WTC11 (cell line): Measurements from ENCODE around the gene WBP2. TPM values are rescaled to one million over a fixed set of nuclear protein-coding genes. Genes with fewer than 3 reads are reported as not detected.
A peak's percentile ranks its signal among the peaks of the same experiment; 100 is the strongest.

Experiments
- ATAC-seq: fragments of 200-7000 bp; cut with Tn5 transposase; 2 replicates; pipeline ENCODE4 v1.10.0; 2021; ENCODE audit warnings: mild to moderate bottlenecking, moderate library complexity
- CTCF ChIA-PET: fragments of 300-600 bp; sonication (Branson Sonifier 250); formaldehyde crosslinking; loops from one replicate; lab custom pipeline; 2021; ENCODE audit warnings: antibody characterized with exemption; lab: Charles Lee
- POLR2A ChIA-PET: fragments of 350-600 bp; sonication (Branson Sonifier 250); formaldehyde crosslinking; loops from one replicate; lab custom pipeline; 2021; ENCODE audit warnings: antibody characterized with exemption; lab: Charles Lee
- DNase-seq: peaks from one replicate; pipeline ENCODE4 v3.0.0; 2021; ENCODE audit warnings: low spot score
- H3K27ac Mint-ChIP-seq: 2 replicates; pipeline ENCODE4 v1.8.0; 2021; ENCODE audit warnings: mixed read lengths
- H3K27me3 Mint-ChIP-seq: 2 replicates; pipeline ENCODE4 v1.8.0; 2021; ENCODE audit warnings: low read depth, mild to moderate bottlenecking, moderate library complexity, mixed read lengths
- H3K36me3 Mint-ChIP-seq: 2 replicates; pipeline ENCODE4 v1.8.0; 2021; ENCODE audit warnings: mixed read lengths
- H3K4me1 Mint-ChIP-seq: 2 replicates; pipeline ENCODE4 v1.8.0; 2022; ENCODE audit warnings: mixed read lengths
- H3K4me3 Mint-ChIP-seq: 2 replicates; pipeline ENCODE4 v1.8.0; 2021; ENCODE audit warnings: mild to moderate bottlenecking, moderate library complexity, mixed read lengths
- H3K9me3 Mint-ChIP-seq: 2 replicates; pipeline ENCODE4 v1.8.0; 2021; ENCODE audit warnings: mixed read lengths
- ATF1 ChIP-seq: sonication (generic); formaldehyde crosslinking; IDR thresholded peaks from 2 replicates; pipeline ENCODE4 v1.8.1; 2023; ENCODE audit warnings: mild to moderate bottlenecking, moderate library complexity, missing genetic modification reagents
- CBFB ChIP-seq: sonication (generic); formaldehyde crosslinking; IDR thresholded peaks from 2 replicates; pipeline ENCODE4 v1.8.1; 2022; ENCODE audit warnings: mild to moderate bottlenecking, low read depth, missing genetic modification reagents
- TEAD4 ChIP-seq: sonication (generic); formaldehyde crosslinking; IDR thresholded peaks from 2 replicates; pipeline ENCODE4 v1.8.0; 2022; ENCODE audit warnings: mild to moderate bottlenecking, missing genetic modification reagents
- ZNF263 ChIP-seq: sonication (generic); formaldehyde crosslinking; IDR thresholded peaks from 2 replicates; pipeline ENCODE4 v1.8.1; 2022; ENCODE audit warnings: low read depth, mild to moderate bottlenecking, moderate library complexity, missing genetic modification reagents
- total RNA-seq: library from RNA; stranded (reverse); gene quantifications from 3 replicates; pipeline ENCODE4 v1.2.3, GENCODE V29; 2021
- TF ChIP-seq, protein P1 (sequence below): sonication (generic); formaldehyde crosslinking; IDR thresholded peaks from 2 replicates; pipeline ENCODE4 v1.8.0; 2022; ENCODE audit warnings: missing genetic modification reagents
- TF ChIP-seq, protein P2 (sequence below): fragments of 250-450 bp; sonication (Bioruptor Pico); IDR thresholded peaks from 2 replicates; pipeline ENCODE4 v1.8.0; 2021; ENCODE audit warnings: mild to moderate bottlenecking
- TF ChIP-seq, protein P3 (sequence below): sonication (generic); formaldehyde crosslinking; conservative IDR thresholded peaks from 2 replicates; pipeline ENCODE4 v1.8.1; 2022; ENCODE audit warnings: mild to moderate bottlenecking, missing genetic modification reagents
- TF ChIP-seq, protein P4 (sequence below): fragments of 250-450 bp; sonication (Bioruptor Pico); IDR thresholded peaks from 2 replicates; pipeline ENCODE4 v1.9.0; 2021; ENCODE audit warnings: mild to moderate bottlenecking, borderline replicate concordance
- TF ChIP-seq, protein P5 (sequence below): sonication (generic); formaldehyde crosslinking; IDR thresholded peaks from 2 replicates; pipeline ENCODE4 v1.8.0; 2023; ENCODE audit warnings: missing genetic modification reagents

Gene WBP2
- total RNA-seq, 1 experiment from 2014 or later: 68.8 TPM

DNA sequence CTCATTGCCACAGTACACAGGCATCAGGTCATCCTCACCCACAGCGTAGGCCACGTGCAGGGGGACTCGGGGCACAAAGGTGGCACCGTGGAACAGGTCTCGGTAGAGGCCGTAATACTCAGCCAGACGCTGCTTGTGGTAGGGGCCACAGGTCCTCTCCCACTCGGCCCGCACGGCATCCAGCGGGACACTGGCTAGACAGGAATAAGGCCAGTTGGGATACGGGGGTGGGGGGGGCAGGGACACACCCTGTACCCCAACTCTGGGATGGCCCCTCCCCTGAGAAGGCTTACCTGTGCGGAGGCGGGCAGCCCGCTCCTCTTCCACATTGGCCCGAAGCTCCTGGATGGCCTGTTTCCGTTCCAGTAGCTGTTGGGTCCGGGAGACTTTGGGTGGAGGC lies 46.6 kb upstream of the WBP2 start:
- POLR2A ChIA-PET: no interaction called here
- ATAC-seq: no peak
- H3K4me3 Mint-ChIP-seq: no peak overlapping the region
- CTCF ChIA-PET: no interaction called here
- TF ChIP-seq, protein P1, sequence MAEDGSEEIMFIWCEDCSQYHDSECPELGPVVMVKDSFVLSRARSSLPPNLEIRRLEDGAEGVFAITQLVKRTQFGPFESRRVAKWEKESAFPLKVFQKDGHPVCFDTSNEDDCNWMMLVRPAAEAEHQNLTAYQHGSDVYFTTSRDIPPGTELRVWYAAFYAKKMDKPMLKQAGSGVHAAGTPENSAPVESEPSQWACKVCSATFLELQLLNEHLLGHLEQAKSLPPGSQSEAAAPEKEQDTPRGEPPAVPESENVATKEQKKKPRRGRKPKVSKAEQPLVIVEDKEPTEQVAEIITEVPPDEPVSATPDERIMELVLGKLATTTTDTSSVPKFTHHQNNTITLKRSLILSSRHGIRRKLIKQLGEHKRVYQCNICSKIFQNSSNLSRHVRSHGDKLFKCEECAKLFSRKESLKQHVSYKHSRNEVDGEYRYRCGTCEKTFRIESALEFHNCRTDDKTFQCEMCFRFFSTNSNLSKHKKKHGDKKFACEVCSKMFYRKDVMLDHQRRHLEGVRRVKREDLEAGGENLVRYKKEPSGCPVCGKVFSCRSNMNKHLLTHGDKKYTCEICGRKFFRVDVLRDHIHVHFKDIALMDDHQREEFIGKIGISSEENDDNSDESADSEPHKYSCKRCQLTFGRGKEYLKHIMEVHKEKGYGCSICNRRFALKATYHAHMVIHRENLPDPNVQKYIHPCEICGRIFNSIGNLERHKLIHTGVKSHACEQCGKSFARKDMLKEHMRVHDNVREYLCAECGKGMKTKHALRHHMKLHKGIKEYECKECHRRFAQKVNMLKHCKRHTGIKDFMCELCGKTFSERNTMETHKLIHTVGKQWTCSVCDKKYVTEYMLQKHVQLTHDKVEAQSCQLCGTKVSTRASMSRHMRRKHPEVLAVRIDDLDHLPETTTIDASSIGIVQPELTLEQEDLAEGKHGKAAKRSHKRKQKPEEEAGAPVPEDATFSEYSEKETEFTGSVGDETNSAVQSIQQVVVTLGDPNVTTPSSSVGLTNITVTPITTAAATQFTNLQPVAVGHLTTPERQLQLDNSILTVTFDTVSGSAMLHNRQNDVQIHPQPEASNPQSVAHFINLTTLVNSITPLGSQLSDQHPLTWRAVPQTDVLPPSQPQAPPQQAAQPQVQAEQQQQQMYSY (CRISPR knock-in tag): no peak
- TF ChIP-seq, protein P2, sequence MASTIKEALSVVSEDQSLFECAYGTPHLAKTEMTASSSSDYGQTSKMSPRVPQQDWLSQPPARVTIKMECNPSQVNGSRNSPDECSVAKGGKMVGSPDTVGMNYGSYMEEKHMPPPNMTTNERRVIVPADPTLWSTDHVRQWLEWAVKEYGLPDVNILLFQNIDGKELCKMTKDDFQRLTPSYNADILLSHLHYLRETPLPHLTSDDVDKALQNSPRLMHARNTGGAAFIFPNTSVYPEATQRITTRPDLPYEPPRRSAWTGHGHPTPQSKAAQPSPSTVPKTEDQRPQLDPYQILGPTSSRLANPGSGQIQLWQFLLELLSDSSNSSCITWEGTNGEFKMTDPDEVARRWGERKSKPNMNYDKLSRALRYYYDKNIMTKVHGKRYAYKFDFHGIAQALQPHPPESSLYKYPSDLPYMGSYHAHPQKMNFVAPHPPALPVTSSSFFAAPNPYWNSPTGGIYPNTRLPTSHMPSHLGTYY (CRISPR knock-in tag): no peak
- TF ChIP-seq ATF1 (CRISPR knock-in tag): no peak
- TF ChIP-seq CBFB (CRISPR knock-in tag): no peak
- TF ChIP-seq TEAD4 (CRISPR knock-in tag): no peak
- TF ChIP-seq, protein P3, sequence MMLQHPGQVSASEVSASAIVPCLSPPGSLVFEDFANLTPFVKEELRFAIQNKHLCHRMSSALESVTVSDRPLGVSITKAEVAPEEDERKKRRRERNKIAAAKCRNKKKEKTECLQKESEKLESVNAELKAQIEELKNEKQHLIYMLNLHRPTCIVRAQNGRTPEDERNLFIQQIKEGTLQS (CRISPR knock-in tag): no peak
- TF ChIP-seq ZNF263: no peak
- TF ChIP-seq, protein P4, sequence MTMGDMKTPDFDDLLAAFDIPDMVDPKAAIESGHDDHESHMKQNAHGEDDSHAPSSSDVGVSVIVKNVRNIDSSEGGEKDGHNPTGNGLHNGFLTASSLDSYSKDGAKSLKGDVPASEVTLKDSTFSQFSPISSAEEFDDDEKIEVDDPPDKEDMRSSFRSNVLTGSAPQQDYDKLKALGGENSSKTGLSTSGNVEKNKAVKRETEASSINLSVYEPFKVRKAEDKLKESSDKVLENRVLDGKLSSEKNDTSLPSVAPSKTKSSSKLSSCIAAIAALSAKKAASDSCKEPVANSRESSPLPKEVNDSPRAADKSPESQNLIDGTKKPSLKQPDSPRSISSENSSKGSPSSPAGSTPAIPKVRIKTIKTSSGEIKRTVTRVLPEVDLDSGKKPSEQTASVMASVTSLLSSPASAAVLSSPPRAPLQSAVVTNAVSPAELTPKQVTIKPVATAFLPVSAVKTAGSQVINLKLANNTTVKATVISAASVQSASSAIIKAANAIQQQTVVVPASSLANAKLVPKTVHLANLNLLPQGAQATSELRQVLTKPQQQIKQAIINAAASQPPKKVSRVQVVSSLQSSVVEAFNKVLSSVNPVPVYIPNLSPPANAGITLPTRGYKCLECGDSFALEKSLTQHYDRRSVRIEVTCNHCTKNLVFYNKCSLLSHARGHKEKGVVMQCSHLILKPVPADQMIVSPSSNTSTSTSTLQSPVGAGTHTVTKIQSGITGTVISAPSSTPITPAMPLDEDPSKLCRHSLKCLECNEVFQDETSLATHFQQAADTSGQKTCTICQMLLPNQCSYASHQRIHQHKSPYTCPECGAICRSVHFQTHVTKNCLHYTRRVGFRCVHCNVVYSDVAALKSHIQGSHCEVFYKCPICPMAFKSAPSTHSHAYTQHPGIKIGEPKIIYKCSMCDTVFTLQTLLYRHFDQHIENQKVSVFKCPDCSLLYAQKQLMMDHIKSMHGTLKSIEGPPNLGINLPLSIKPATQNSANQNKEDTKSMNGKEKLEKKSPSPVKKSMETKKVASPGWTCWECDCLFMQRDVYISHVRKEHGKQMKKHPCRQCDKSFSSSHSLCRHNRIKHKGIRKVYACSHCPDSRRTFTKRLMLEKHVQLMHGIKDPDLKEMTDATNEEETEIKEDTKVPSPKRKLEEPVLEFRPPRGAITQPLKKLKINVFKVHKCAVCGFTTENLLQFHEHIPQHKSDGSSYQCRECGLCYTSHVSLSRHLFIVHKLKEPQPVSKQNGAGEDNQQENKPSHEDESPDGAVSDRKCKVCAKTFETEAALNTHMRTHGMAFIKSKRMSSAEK: no peak
- DNase-seq: no peak
- no peaks in the 10 kb centered on the region for H3K27me3 Mint-ChIP-seq
- H3K4me1 Mint-ChIP-seq: peaks cover 10% of the 10 kb centered on the region
- no peaks in the 10 kb centered on the region for H3K9me3 Mint-ChIP-seq
- no peak overlapping the region for H3K27ac Mint-ChIP-seq
- H3K36me3 Mint-ChIP-seq: peaks cover 16% of the 10 kb centered on the region

DNA sequence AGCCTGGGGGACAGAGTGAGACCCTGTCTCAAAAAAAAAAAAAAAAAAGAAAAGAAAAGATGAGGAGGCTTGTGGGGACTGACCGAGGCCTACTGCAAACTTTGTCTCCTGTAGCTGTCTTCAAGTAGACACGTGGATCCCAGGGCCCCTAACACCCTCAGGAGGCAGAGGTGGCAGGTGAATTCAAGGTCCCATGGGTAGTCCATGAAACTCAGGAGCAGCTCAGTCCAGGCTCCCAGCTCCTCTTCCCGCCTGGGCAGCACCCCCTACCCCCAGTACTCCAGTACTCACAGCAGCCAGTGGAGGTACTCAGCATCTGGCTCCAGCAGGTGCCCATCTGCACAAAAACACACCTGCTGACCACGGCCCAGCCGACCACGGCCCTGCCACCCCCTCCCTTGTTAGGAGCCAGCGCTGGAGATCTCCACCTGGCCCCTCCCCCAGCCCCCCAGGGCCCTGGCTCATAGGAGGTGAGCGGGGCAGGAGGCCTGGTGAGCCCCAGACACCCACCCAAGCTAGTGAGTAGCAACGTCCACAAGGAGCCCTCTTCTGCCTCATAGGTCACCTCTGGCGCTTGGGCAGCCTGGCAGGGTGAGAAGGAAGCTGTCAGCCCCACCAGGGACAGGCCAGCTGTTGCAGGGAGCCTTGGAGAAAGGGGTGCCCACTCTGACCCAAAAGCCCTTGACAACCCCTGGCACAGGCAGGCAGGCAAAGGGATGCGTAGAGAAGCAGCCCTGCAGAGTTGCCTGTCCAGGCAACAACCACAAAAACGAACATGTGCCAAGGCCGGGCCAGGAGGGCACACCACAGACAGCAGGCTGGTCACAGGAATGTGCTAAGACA lies 45.8 kb upstream of the WBP2 start:
- ATAC-seq: no peak
- DNase-seq: no peak
- Mint-ChIP-seq H3K9me3 (no peaks in the 10 kb centered on the region), H3K36me3 (peaks cover 16% of the 10 kb centered on the region)
- TF ChIP-seq, protein P3 (CRISPR knock-in tag): 0 out of 2 replicates have a peak, but pooled peaks have one; percentile 17
- TF ChIP-seq, protein P5, sequence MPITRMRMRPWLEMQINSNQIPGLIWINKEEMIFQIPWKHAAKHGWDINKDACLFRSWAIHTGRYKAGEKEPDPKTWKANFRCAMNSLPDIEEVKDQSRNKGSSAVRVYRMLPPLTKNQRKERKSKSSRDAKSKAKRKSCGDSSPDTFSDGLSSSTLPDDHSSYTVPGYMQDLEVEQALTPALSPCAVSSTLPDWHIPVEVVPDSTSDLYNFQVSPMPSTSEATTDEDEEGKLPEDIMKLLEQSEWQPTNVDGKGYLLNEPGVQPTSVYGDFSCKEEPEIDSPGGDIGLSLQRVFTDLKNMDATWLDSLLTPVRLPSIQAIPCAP (CRISPR knock-in tag): no peak
- TF ChIP-seq, all 79 proteins: peak for 1
- H3K27ac Mint-ChIP-seq: no peak overlapping the region
- CTCF ChIA-PET: interaction anchor here (1.7 kb wide), 1 partner anchor 104 kb away, joined by 4 read pairs; no protein-coding TSS in a partner anchor
- POLR2A ChIA-PET: no interaction called here
- H3K27me3 Mint-ChIP-seq: no peaks in the 10 kb centered on the region
- peaks cover 10% of the 10 kb centered on the region for H3K4me1 Mint-ChIP-seq
- H3K4me3 Mint-ChIP-seq: no peak overlapping the region
